ENCODE results near the gene ANTXR1.
A peak's percentile ranks its signal among the peaks of the same experiment; 100 is the strongest.

ANTXR1 gene

DNA sequence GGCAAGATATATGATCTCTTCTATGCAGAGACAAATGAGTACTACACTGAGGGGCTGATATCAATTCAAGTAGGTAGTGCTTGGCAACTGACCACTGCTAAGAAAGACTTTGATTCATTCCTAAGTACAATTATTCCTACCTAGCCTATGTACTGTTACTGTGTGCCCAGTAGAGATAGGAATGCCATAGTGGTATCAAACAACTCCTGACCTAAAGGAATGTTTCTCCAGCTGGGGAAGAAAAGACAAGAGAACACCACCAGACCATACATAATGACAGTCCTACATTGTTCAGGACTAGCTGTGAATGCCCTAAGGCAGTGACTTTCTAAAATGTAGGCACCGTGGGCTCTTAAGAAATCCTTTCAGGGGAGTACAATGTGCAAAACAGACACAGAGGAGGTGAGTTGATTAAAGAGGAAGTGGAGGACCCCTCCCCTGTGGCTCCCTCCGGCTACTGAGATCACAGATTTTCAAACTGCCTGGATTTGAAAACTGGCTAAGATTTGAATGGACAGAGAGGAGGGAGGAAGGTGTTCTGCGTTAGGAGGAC, 89.1 kb downstream of the ANTXR1 start:
- TF ChIP-seq JUND (IDR thresholded peaks at IDR 0.05; ENCODE audit: low read depth), result no peak
- no peak for DNase-seq (ENCODE audit: low read depth in 1 of 2, low spot score in 1 of 2)
- in situ Hi-C loops (cut with HindIII; ENCODE audit: low pct_unique_long_range_greater_than_20kb, low sequenced_read_pairs), result no loop called here

GRCh38 chr2:69103419-69103818, 90.4 kb downstream of the ANTXR1 start:
- no peak for DNase-seq (ENCODE audit: low read depth in 1 of 2, low spot score in 1 of 2)
- in situ Hi-C loops (cut with HindIII; ENCODE audit: low pct_unique_long_range_greater_than_20kb, low sequenced_read_pairs), result no loop called here
- no peak for TF ChIP-seq JUND (IDR thresholded peaks at IDR 0.05; ENCODE audit: low read depth)

GRCh38 chr2:69104261-69104660, 91.3 kb downstream of the ANTXR1 start:
- TF ChIP-seq JUND (IDR thresholded peaks at IDR 0.05; ENCODE audit: low read depth), result no peak
- no peak for DNase-seq (ENCODE audit: low read depth in 1 of 2, low spot score in 1 of 2)
- in situ Hi-C loops (cut with HindIII; ENCODE audit: low pct_unique_long_range_greater_than_20kb, low sequenced_read_pairs), result no loop called here

- no peak for TF ChIP-seq JUND (IDR thresholded peaks at IDR 0.05; ENCODE audit: low read depth)
- DNase-seq (ENCODE audit: low read depth in 1 of 2, low spot score in 1 of 2), result no peak
- in situ Hi-C loops (cut with HindIII; ENCODE audit: low pct_unique_long_range_greater_than_20kb, low sequenced_read_pairs), result no loop called here
These were observed 96.3 kb downstream of the ANTXR1 start for GRCh38 chr2:69109255-69109654.

GRCh38 chr2:69111076-69111475, 98.1 kb downstream of the ANTXR1 start:
- in situ Hi-C loops (cut with HindIII; ENCODE audit: low pct_unique_long_range_greater_than_20kb, low sequenced_read_pairs), result no loop called here
- no peak for TF ChIP-seq JUND (IDR thresholded peaks at IDR 0.05; ENCODE audit: low read depth)
- DNase-seq (ENCODE audit: low read depth in 1 of 2, low spot score in 1 of 2), result peak in 1 of 2 experiments; percentile 7

- no peak for DNase-seq (ENCODE audit: low read depth in 1 of 2, low spot score in 1 of 2)
- no peak for TF ChIP-seq JUND (IDR thresholded peaks at IDR 0.05; ENCODE audit: low read depth)
- in situ Hi-C loops (cut with HindIII; ENCODE audit: low pct_unique_long_range_greater_than_20kb, low sequenced_read_pairs), result no loop called here
These were observed 100.6 kb downstream of the ANTXR1 start for GRCh38 chr2:69113627-69114026.

- TF ChIP-seq JUND (IDR thresholded peaks at IDR 0.05; ENCODE audit: low read depth), result no peak
- no peak for DNase-seq (ENCODE audit: low read depth in 1 of 2, low spot score in 1 of 2)
- in situ Hi-C loops (cut with HindIII; ENCODE audit: low pct_unique_long_range_greater_than_20kb, low sequenced_read_pairs), result no loop called here
These were observed 101.6 kb downstream of the ANTXR1 start for GRCh38 chr2:69114534-69114933.

GRCh38 chr2:69116438-69116837, 103.5 kb downstream of the ANTXR1 start:
- in situ Hi-C loops (cut with HindIII; ENCODE audit: low pct_unique_long_range_greater_than_20kb, low sequenced_read_pairs), result no loop called here
- no peak for TF ChIP-seq JUND (IDR thresholded peaks at IDR 0.05; ENCODE audit: low read depth)
- no peak for DNase-seq (ENCODE audit: low read depth in 1 of 2, low spot score in 1 of 2)

GRCh38 chr2:69118609-69119008, 105.6 kb downstream of the ANTXR1 start:
- no peak for TF ChIP-seq JUND (IDR thresholded peaks at IDR 0.05; ENCODE audit: low read depth)
- peak in 1 of 2 experiments; percentile 4 for DNase-seq (ENCODE audit: low read depth in 1 of 2, low spot score in 1 of 2)
- in situ Hi-C loops (cut with HindIII; ENCODE audit: low pct_unique_long_range_greater_than_20kb, low sequenced_read_pairs), result no loop called here

DNA sequence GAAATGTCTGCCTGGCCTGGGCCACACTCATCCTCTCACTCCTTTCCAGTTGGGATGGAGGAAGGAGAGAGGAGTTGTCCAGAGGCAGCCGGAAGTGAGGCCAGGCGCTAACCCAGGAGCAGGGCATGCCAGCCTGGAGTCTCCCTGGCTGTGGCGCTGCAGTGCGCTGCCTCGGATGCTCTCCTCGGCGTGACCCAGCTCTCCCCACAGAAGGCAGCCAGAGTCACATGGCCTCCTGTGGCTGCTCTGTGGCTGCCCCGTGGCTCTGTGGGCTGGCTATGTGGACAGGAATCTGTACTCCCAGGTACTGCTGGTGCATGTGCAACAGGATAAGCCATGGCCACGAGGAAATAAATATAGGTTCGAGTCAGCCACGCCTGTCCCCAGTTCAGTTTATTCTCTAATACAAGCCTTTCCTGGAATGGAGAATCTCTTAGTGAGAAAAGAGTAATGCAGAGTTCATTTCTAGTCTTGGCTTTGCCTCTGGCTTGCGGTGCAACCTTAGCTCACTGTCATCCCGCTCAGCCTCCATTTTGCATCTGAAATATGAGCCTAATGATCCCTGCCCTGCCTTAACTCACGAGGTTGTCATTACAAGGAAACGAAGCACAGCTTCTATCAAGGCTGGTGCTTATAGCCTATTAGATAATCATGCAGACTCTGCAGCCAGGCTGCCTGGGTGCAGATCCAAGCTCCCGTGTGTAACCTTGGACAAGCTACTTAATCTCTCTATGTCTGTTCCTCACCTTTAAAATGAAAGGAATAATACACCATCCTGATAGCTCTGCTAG, 106.3 kb downstream of the ANTXR1 start:
- no peak for TF ChIP-seq JUND (IDR thresholded peaks at IDR 0.05; ENCODE audit: low read depth)
- in situ Hi-C loops (cut with HindIII; ENCODE audit: low pct_unique_long_range_greater_than_20kb, low sequenced_read_pairs), result no loop called here
- no peak for DNase-seq (ENCODE audit: low read depth in 1 of 2, low spot score in 1 of 2)

DNA sequence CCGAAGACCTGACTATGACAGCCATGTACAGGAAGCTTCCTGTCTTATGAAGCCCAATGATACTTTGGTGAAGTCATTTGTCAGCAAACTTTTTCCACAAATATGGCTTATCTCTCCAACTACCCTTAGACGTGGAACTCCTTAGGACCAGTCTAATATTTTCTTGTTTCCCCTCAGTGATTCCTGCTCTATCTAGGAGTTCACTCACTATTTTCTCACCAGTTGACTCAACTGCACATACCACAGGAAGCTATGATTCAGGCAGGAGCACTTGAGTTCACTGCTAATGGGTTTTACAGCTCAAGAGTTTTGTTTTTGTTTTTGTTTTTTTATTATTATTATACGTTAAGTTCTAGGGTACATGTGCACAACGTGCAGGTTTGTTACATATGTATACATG, 109.3 kb downstream of the ANTXR1 start:
- no peak for TF ChIP-seq JUND (IDR thresholded peaks at IDR 0.05; ENCODE audit: low read depth)
- DNase-seq (ENCODE audit: low read depth in 1 of 2, low spot score in 1 of 2), result no peak
- in situ Hi-C loops (cut with HindIII; ENCODE audit: low pct_unique_long_range_greater_than_20kb, low sequenced_read_pairs), result no loop called here

DNA sequence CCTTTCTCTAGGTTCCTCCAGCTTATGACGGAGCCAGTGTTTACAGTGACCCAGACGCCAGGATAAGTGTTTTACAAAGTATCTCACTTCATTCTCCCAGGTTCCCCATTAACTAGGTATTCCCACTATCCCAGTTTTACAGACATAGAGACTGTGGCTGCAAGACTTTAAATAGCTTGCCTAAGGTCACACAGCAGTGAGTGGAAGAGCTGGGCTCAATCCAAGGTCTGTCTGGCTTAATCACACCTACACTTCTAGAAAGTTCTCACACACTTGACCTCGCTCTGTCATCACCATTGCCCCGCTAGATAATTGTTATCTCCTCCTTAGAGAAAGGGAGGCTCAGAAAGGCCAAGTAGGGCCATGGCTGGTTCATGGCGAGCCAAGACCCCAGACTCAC, 110.2 kb downstream of the ANTXR1 start:
- DNase-seq (ENCODE audit: low read depth in 1 of 2, low spot score in 1 of 2), result no peak
- in situ Hi-C loops (cut with HindIII; ENCODE audit: low pct_unique_long_range_greater_than_20kb, low sequenced_read_pairs), result no loop called here
- TF ChIP-seq JUND (IDR thresholded peaks at IDR 0.05; ENCODE audit: low read depth), result no peak

- DNase-seq (ENCODE audit: low read depth in 1 of 2, low spot score in 1 of 2), result no peak
- in situ Hi-C loops (cut with HindIII; ENCODE audit: low pct_unique_long_range_greater_than_20kb, low sequenced_read_pairs), result no loop called here
- no peak for TF ChIP-seq JUND (IDR thresholded peaks at IDR 0.05; ENCODE audit: low read depth)
These were observed 111.4 kb downstream of the ANTXR1 start for GRCh38 chr2:69124343-69124742.

- no peak for TF ChIP-seq JUND (IDR thresholded peaks at IDR 0.05; ENCODE audit: low read depth)
- DNase-seq (ENCODE audit: low read depth in 1 of 2, low spot score in 1 of 2), result no peak
- in situ Hi-C loops (cut with HindIII; ENCODE audit: low pct_unique_long_range_greater_than_20kb, low sequenced_read_pairs), result no loop called here
These were observed 112.8 kb downstream of the ANTXR1 start for GRCh38 chr2:69125816-69126215.
